SJCRH30 (cell line): ENCODE results near the gene TEKT1. TPM values are rescaled to one million over a fixed set of nuclear protein-coding genes. Genes with fewer than 3 reads are reported as not detected.
"Not testable (repeated sequence)": the region's sequence is repeated elsewhere in the genome, so short reads cannot be mapped to it uniquely, and the experiment has no call there.

ENCODE experiments used
- DNase-seq, 2 experiments: peaks; one replicate each; pipeline ENCODE4 v3.0.0-alpha.2; 2015 to 2020
- H3K27ac ChIP-seq: fragments of 250-450 bp; sonication (Bioruptor Pico); 2 replicates; pipeline ENCODE4 v1.5.1; 2020; ENCODE audit warnings: mild to moderate bottlenecking, moderate library complexity
- H3K27me3 ChIP-seq: fragments of 250-450 bp; sonication (Bioruptor Pico); 2 replicates; pipeline ENCODE4 v1.5.1; 2020; ENCODE audit warnings: mild to moderate bottlenecking, moderate library complexity
- H3K36me3 ChIP-seq: fragments of 250-450 bp; sonication (Bioruptor Pico); 2 replicates; pipeline ENCODE4 v1.5.1; 2020; ENCODE audit warnings: mild to moderate bottlenecking, moderate library complexity
- H3K4me1 ChIP-seq: fragments of 250-450 bp; sonication (Bioruptor Pico); 2 replicates; pipeline ENCODE4 v1.5.1; 2020; ENCODE audit warnings: mild to moderate bottlenecking, moderate library complexity
- H3K4me3 ChIP-seq: fragments of 250-450 bp; sonication (Bioruptor Pico); 2 replicates; pipeline ENCODE4 v1.5.1; 2020; ENCODE audit warnings: mild to moderate bottlenecking, moderate library complexity
- H3K9me3 ChIP-seq: fragments of 250-450 bp; sonication (Bioruptor Pico); replicated peaks from 2 replicates; pipeline ENCODE4 v1.5.1; 2020; ENCODE audit warnings: mild to moderate bottlenecking, moderate library complexity
- total RNA-seq: library from RNA; depleted of rRNA; stranded (reverse); fragments of >200 nt; shearing (Covaris generic); gene quantifications from 2 replicates; pipeline ENCODE4 v1.2.3, GENCODE V29; 2014

The TEKT1 gene
- total RNA-seq, 1 experiment from 2014 or later: not detected

DNA sequence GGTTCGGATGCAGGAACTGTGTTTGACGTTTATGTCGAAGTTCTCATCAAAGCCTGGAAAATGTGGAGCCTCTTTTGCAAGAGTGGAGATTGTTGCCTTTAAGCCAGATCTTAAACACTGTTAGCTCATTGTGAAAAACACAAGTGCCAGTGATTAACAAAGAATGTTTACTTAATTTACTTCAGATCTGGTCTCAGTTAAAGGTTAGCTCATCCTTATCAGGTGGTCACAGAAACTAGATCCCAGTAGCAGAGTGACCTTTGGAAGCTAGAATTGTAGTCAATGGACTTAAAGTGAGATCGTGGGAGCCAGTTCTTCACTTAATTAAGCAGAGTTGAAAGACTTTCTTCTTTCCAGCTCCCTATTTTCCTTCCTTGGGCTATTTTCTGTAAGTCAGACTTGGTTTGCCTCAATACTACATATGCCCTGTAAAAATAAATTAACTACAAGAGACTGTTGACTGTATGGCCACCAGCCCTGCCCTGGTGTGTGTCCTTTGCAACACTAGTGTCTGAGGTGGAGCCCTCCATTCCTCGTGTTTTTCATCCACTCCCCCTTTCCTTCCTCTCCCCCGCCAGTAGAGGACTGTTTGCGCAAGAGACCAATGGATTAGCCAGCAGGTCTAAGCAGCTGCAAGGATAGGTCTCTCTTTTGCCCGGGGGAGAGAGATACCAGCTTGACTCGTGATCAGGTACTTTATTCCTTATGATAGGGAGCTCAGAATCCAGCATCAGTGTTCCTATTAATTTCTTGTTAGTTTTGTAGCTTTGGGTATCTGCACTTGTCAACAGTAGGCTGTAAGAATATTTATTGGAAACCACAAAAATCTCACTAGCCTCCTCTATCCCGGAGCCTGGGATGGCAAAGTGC is 35.3 kb downstream of the TEKT1 start:
- no peak for DNase-seq
- Histone ChIP-seq H3K27ac (no peak overlapping the region), H3K27me3 (peaks cover 3% of the 10 kb centered on the region; the same call in 1 of the 2 replicates), H3K36me3 (no peaks in the 10 kb centered on the region), H3K9me3 (no peaks in the 10 kb centered on the region), H3K4me3 (no peak overlapping the region), H3K4me1 (no peaks in the 10 kb centered on the region)

DNA sequence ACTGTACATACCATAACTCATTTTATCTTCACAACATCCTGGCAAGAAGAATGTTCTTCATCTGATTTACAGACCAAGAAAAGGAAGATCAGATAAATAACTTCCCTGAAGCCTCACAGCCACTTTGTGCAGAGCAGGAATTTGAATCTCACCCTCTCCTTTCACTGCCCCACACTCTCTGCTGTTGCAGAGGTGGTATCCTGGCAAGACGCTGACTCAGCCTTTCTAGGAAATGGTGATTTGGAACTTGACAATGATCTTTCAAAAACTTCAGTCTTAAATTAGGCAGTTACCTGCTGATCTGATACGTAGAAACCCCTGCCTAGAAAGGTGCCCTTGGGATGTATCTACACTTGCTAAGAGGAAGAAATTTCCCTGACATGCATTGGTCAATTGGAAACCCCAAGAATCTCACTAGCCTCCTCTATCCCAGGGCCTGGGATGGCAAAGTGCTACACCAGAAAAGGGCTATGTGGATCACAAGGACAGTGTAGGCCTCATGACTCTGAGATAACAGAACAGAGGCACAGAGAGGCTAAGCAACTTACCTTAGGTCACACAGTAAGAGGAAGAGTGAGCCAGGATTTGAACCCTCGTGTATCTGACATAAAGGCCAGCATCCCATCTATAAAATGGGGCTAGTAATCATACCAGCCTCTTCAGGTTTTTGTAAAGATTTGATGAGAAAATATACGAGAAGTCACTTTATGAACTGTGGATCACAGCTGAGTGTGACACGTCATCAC is 37.6 kb downstream of the TEKT1 start:
- no peak overlapping the region for H3K4me3 ChIP-seq
- no peaks in the 10 kb centered on the region for H3K4me1 ChIP-seq
- no peak for DNase-seq
- no peak overlapping the region for H3K27ac ChIP-seq
- H3K36me3 ChIP-seq: no peaks in the 10 kb centered on the region
- peaks cover 3% of the 10 kb centered on the region; the same call in 1 of the 2 replicates for H3K27me3 ChIP-seq
- no peaks in the 10 kb centered on the region for H3K9me3 ChIP-seq

DNA sequence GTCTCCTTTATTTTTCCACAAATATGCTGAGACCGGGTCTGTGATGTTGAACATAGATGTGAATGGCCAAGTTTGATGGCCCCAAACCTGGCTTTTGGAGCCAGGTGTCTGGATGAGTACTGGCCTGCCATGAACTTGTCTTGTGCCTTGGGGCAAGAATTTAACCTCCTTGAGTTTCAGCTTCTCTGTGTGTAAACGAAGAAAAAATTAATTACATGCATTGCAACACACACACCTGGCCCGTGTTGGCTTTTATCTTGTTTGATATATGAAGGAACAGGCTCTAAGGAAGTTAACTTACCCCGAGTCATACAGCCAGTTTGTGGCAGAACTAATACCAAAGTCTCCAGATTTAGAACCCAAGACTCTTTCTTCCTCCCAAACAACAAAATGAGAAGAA is 42.4 kb downstream of the TEKT1 start:
- H3K27ac ChIP-seq: no peak overlapping the region
- no peaks in the 10 kb centered on the region for H3K4me1 ChIP-seq
- no peaks in the 10 kb centered on the region for H3K27me3 ChIP-seq
- H3K4me3 ChIP-seq: no peak overlapping the region
- no peaks in the 10 kb centered on the region for H3K36me3 ChIP-seq
- H3K9me3 ChIP-seq: no peaks in the 10 kb centered on the region
- DNase-seq: no peak

DNA sequence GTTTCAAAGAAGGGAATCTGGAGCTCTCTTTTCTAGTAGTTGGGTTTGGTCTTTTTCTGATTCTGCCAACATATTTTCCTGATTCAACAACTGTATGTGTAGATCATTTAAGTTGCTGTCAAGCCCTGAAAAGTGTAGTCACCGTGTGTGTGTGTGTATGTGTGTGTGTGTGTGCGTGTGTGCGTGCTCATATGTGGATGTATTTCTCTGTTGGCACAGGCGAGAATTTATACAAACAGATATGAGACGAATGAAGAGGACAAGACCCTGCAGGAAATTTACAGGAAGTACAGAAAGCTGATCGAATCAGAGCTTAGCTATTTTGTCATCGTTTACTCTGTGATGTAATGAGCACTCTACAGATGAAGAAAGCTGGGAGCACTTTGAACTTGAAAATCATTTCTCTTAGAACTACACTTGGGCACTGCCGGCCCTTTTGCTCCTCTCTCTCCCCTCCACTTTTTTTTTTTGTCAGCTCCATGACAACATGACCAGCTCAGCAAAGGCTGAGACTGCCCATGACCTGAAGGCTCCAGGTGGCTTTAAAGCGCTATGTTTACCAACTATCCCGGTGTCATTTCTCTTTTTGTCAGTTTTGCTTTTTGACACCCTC is 44.3 kb downstream of the TEKT1 start:
- Histone ChIP-seq H3K27ac (no peak overlapping the region), H3K9me3 (no peaks in the 10 kb centered on the region), H3K4me1 (no peaks in the 10 kb centered on the region), H3K4me3 (no peak overlapping the region), H3K36me3 (no peaks in the 10 kb centered on the region), H3K27me3 (no peaks in the 10 kb centered on the region)
- no peak for DNase-seq

DNA sequence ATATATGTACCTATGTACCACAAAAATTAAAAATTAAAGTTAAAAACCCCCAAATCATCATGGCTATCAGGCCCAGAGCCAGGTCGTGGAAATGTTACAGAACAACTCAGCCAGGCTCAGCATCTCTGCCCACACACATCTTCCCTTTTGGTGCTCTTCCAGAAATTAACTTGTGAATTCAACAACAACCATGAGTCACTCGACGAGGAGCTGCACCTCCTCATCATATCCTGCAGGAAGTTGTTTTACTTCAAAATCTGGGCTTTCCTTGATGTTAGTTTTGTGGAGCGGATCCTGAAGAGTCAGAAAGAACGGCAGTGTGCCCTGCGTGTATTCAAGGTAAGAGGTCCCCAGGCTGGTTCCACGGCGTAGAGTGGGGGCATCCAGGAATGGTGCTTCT is 44.9 kb downstream of the TEKT1 start:
- no peaks in the 10 kb centered on the region for H3K9me3 ChIP-seq
- no peaks in the 10 kb centered on the region for H3K27me3 ChIP-seq
- H3K4me3 ChIP-seq: no peak overlapping the region
- H3K27ac ChIP-seq: no peak overlapping the region
- no peaks in the 10 kb centered on the region for H3K36me3 ChIP-seq
- no peaks in the 10 kb centered on the region for H3K4me1 ChIP-seq
- no peak for DNase-seq

DNA sequence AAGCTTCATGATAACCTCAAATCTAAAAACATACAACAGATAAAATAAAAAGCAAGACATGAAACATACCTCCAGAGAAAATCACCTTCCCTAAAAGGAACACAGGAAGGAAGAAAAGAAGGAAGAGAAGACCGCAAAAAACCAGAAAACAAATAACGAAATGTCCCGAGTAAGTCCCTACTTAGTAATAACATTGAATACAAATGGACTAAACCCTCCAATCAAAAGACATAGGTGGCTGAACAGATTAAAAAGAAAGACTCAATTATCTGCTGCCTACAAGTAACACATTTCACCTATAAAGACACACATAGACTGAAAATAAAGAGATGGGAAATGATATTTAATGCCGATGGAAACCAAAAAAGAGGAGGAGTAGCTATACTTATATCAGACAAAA is 49.3 kb downstream of the TEKT1 start:
- Histone ChIP-seq H3K4me3 (no peak overlapping the region), H3K4me1 (no peaks in the 10 kb centered on the region), H3K27me3 (no peaks in the 10 kb centered on the region), H3K27ac (no peak overlapping the region), H3K9me3 (no peaks in the 10 kb centered on the region), H3K36me3 (no peaks in the 10 kb centered on the region)
- no peak for DNase-seq

DNA sequence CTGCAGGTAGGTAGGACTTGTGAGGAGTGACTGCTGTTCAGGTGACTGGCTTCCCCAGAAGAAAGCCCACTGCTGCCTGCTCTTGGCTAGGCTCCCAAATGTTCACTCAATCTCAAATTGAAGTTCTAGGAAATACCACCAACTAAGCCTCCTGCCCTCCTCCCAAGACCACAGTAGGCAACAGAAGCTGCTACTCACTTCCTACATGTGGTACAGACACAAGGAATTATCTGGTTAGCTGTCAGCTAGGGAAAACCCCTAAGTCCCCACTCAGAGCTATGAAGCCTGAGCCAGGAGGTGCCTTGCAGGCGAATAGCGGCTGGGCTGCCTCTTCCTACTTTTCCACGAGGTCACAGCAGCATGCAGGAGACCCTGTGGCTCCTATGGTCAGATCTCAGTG is 50.6 kb downstream of the TEKT1 start:
- Histone ChIP-seq H3K27ac (no peak overlapping the region), H3K9me3 (no peaks in the 10 kb centered on the region), H3K4me1 (no peaks in the 10 kb centered on the region), H3K4me3 (no peak overlapping the region), H3K27me3 (no peaks in the 10 kb centered on the region), H3K36me3 (no peaks in the 10 kb centered on the region)
- no peak for DNase-seq

DNA sequence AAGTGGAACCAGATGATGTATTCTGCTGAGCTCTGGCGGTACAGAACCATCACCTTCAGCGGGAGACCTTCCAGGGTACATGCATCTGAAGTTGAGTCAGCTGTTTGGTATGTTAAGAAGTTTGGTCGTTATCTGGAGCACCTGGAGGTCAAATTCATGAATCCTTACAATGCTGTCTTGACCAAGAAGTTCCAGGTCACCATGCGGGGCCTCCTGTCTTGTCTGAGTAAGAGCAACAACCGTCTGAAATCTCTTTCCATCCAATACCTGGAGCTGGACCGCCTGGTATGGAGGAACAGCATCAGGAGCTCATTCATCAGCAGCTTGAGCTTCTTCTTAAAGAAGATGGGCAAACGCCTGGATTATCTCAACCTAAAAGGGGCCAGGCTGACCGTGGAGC is 51.5 kb downstream of the TEKT1 start:
- H3K36me3 ChIP-seq: no peaks in the 10 kb centered on the region
- DNase-seq: no peak
- no peak overlapping the region for H3K4me3 ChIP-seq
- no peaks in the 10 kb centered on the region for H3K9me3 ChIP-seq
- no peak overlapping the region for H3K27ac ChIP-seq
- no peaks in the 10 kb centered on the region for H3K4me1 ChIP-seq
- no peaks in the 10 kb centered on the region for H3K27me3 ChIP-seq

DNA sequence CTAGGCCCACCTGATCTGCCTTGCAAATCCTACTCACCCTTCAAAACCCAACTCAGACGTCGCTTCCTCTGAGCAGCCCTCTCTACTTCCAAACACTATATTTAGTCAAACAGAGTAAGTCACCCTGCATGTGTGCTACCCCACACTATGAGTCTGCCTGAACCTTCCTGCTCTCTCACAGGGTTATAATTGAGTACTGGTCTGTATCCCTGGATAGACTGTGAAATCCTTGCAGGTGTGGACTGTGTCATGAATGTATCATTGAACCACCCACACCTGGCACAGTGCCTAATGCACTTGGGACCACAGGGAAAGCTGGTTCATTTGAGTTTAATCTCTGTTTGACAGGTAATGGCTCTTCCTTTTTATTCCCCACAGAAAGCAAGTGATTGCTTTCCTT is 52.1 kb downstream of the TEKT1 start:
- Histone ChIP-seq H3K4me1 (no peaks in the 10 kb centered on the region), H3K4me3 (no peak overlapping the region), H3K27me3 (no peaks in the 10 kb centered on the region), H3K9me3 (no peaks in the 10 kb centered on the region), H3K27ac (no peak overlapping the region), H3K36me3 (no peaks in the 10 kb centered on the region)
- no peak for DNase-seq

DNA sequence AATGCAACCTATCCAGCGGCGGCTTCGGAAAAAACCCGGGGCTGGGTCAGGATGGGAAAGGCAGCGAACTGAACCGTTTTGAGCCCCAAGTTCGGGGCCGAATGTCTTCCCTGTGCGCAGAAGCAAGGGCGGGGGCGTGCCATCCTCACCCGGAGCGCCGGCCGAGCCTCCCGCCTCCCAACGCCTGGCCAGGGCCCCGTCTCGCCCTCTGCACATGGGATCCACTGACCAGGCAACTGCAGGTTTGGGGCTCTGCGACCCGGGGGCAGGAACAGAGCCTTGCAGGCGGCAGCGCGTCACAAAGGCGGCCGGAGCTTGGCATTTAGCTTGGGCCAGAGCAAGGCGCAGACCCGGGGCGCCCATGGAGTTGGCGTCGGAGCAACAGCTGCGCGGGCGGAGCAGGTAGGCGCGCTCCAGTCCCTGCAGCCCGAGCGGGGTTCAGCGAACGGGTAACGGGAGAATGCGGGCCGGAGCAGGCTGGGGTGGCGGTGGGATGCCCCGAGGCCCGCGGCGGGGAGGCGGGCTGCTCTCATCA is 55.6 kb downstream of the TEKT1 start, which contains the start of gene FBXO39:
Gene FBXO39 (plus strand): TSS at position 345 of the 535 bp plus-strand sequence. CDS start 3,654 bp downstream, outside the sequence.
- no peaks in the 10 kb centered on the region for H3K4me1 ChIP-seq
- H3K36me3 ChIP-seq: no peaks in the 10 kb centered on the region
- no peak within 1 kb of the TSS for H3K4me3 ChIP-seq
- H3K27me3 ChIP-seq: no peaks in the 10 kb centered on the region
- no peak within 1 kb of the TSS for H3K27ac ChIP-seq
- no peak for DNase-seq
- no peaks in the 10 kb centered on the region for H3K9me3 ChIP-seq

DNA sequence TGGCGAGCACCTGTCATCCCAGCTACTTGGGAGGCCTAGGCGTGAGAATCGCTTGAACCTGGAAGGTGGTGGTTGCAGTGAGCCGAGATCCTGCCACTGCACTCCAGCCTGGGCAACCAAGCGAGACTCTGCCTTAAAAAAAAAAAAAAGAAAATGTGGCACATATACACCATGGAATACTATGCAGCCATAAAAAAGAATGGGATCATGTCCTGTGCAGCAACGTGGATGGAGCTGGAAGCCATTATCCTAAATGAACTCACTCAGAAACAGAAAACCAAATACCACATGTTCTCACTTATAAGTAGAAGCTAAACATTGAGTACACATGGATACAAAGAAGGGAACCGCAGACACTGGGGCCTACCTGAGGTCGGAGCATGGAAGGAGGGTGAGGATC is 56.6 kb downstream of the TEKT1 start:
- H3K4me3 ChIP-seq, H3K4me1 ChIP-seq, H3K27ac ChIP-seq, H3K36me3 ChIP-seq, DNase-seq, H3K9me3 ChIP-seq, H3K27me3 ChIP-seq: not testable (repeated sequence)

DNA sequence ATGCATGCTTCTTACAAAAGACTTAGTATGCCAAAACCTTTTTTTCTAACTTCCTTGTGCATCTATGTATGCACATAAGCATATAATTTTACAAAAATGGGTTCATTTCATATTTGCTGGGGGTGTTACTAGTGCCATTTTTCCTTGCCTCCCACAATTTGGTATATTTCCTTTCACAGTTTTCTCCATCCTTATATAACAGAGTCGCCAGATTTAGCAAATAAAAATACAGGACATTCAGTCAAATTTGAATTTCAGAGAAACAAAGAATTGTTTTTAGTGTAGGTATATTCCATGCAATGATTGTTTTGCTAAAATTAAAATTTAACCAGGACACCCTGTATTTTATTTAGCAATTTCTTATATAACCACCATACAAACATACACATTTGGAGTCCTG is 59.5 kb downstream of the TEKT1 start:
- H3K4me3 ChIP-seq: no peak overlapping the region
- DNase-seq: no peak
- H3K27ac ChIP-seq: no peak overlapping the region
- H3K4me1 ChIP-seq: no peaks in the 10 kb centered on the region
- no peaks in the 10 kb centered on the region for H3K9me3 ChIP-seq
- H3K27me3 ChIP-seq: no peaks in the 10 kb centered on the region
- H3K36me3 ChIP-seq: no peaks in the 10 kb centered on the region

DNA sequence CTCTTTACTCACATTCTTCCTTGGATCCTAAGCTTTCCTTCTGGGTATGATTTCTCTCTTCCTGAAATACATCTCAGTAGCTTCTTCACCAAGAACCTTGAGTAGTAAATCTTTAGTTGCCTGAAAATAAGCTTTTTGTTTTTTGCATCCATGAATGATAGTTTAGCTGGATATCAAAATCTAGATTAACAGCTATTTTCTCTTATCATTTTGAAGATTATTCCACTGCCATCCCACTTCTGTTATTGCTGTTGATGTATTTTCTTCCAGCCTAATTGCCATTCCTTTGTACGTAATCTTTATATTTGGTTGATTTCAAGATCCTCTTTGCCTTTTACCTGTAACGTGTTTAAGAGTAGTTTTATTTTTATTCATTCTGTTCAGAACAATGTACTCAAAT is 63.1 kb downstream of the TEKT1 start:
- DNase-seq: no peak
- Histone ChIP-seq H3K27me3 (no peaks in the 10 kb centered on the region), H3K36me3 (no peaks in the 10 kb centered on the region), H3K9me3 (no peaks in the 10 kb centered on the region), H3K4me1 (no peaks in the 10 kb centered on the region), H3K27ac (no peak overlapping the region), H3K4me3 (no peak overlapping the region)

DNA sequence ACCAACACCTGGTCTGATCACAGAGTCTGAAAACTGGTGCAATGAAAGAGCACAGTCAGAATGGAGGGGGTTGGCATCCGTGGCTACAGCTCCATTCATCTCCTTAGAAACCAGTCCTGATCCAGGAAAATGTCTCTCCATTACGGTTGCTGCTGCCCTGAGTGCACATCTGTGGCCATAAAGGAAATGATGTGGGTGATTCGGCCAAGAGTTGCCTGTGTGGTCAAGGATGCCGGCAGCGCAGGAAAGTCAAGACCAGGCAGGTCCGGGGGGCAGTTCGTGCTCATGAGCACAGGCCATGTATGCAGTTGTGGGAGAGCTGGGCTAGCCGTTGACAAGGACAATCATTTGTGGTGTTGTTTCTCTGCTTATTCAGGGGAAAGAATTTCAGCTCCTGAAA is 69.8 kb downstream of the TEKT1 start:
- DNase-seq: no peak
- Histone ChIP-seq H3K36me3 (no peaks in the 10 kb centered on the region), H3K27ac (no peak overlapping the region), H3K4me3 (no peak overlapping the region), H3K27me3 (no peaks in the 10 kb centered on the region), H3K9me3 (no peaks in the 10 kb centered on the region), H3K4me1 (no peaks in the 10 kb centered on the region)

DNA sequence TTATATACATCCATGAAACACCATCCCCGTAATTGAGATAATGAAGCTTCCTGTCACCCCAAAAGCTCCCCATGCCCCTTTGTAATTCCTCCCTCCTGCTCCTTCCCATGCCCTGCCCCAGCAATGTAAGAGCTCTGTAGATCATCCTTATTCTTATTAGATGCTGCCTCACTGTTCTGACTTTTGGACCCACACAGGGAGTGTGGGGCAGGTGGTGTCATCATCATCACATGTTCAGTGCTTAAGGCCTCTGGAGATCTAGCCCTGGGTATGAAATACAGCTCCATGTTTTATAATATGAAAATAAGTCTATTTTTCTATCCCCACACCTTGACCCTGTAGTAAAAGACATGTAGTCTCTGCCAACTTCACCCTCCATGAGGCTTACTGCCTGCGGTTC is 73.8 kb downstream of the TEKT1 start:
- Histone ChIP-seq H3K9me3 (no peaks in the 10 kb centered on the region), H3K4me3 (no peak overlapping the region), H3K36me3 (no peaks in the 10 kb centered on the region), H3K27me3 (no peaks in the 10 kb centered on the region), H3K4me1 (peaks cover 8% of the 10 kb centered on the region; the same call in 1 of the 2 replicates), H3K27ac (no peak overlapping the region)
- no peak for DNase-seq
